HG03175 (cell line): ENCODE results near the gene USP35.
"Not testable (repeated sequence)": the region's sequence is repeated elsewhere in the genome, so short reads cannot be mapped to it uniquely, and the experiment has no call there.

Experiments
- ATAC-seq: cut with Tn5 transposase; IDR thresholded peaks from one replicate; pipeline ENCODE4 v1.9.1; 2021; ENCODE audit warnings: mild to moderate bottlenecking, moderate library complexity; ENCODE audit not compliant: unreplicated experiment

USP35 gene

GRCh38 chr11:78168539-78169477 lies 19.9 kb upstream of the USP35 start:
- no peak for ATAC-seq

- no peak for ATAC-seq
Measured at GRCh38 chr11:78170413-78170812, 18.3 kb upstream of the USP35 start.

GRCh38 chr11:78170874-78171549 lies 17.7 kb upstream of the USP35 start:
- no peak for ATAC-seq

- no peak for ATAC-seq
Measured at GRCh38 chr11:78171951-78172350, 16.8 kb upstream of the USP35 start.

GRCh38 chr11:78175862-78176261 lies 12.9 kb upstream of the USP35 start:
- ATAC-seq, result not testable (repeated sequence)

- ATAC-seq, result no peak
Measured at GRCh38 chr11:78176605-78177141, 12.0 kb upstream of the USP35 start.

- no peak for ATAC-seq
Measured at GRCh38 chr11:78177216-78177615, 11.5 kb upstream of the USP35 start.

GRCh38 chr11:78179459-78180071 lies 9.2 kb upstream of the USP35 start:
- ATAC-seq, result no peak

GRCh38 chr11:78180751-78181150 lies 8.0 kb upstream of the USP35 start:
- ATAC-seq, result no peak

- ATAC-seq, result no peak
Measured at GRCh38 chr11:78181185-78181584, 7.5 kb upstream of the USP35 start.

- ATAC-seq, result peak; percentile 24
Measured at GRCh38 chr11:78187366-78188285, 1.1 kb upstream of the USP35 start.

- ATAC-seq, result no peak
Measured at GRCh38 chr11:78189174-78189724, 530 bp downstream of the USP35 start.

GRCh38 chr11:78189851-78190250 lies 1.1 kb downstream of the USP35 start:
- no peak for ATAC-seq

- no peak for ATAC-seq
Measured at GRCh38 chr11:78190374-78190773, 1.7 kb downstream of the USP35 start.

GRCh38 chr11:78190871-78191538 lies 2.3 kb downstream of the USP35 start:
- no peak for ATAC-seq

- ATAC-seq, result no peak
Measured at GRCh38 chr11:78192223-78192719, 3.6 kb downstream of the USP35 start.

- ATAC-seq, result no peak
Measured at GRCh38 chr11:78192911-78193351, 4.2 kb downstream of the USP35 start.

- no peak for ATAC-seq
Measured at GRCh38 chr11:78193806-78194205, 5.1 kb downstream of the USP35 start.

- ATAC-seq, result no peak
Measured at GRCh38 chr11:78194490-78194889, 5.8 kb downstream of the USP35 start.
